ENCODE data around the gene GRM1. TPM values are rescaled to one million over a fixed set of nuclear protein-coding genes. Genes with fewer than 3 reads are reported as not detected.
"Not testable (repeated sequence)": the region's sequence is repeated elsewhere in the genome, so short reads cannot be mapped to it uniquely, and the experiment has no call there.

Gene GRM1
- polyA plus RNA-seq, 1 experiment = 0.02 TPM

GRCh38 chr6:146267946-146268345, 239.1 kb downstream of the GRM1 start:
- ChIA-PET POLR2A (no interaction called here), CTCF (no interaction called here)
- Histone ChIP-seq H3K27me3 (ENCODE audit: control insufficient read depth, insufficient read depth, low read length) (no peaks in the 10 kb centered on the region), H3K36me3 (ENCODE audit: control insufficient read depth, insufficient read depth, low read length) (no peaks in the 10 kb centered on the region), H3K4me3 (ENCODE audit: low read depth, low read length) (no peak overlapping the region)
- no peak for TF ChIP-seq CTCF (IDR thresholded peaks at IDR 0.05; ENCODE audit: insufficient read depth, low read depth, low read length)
- DNase-seq (ENCODE audit: low read depth) = no peak

DNA sequence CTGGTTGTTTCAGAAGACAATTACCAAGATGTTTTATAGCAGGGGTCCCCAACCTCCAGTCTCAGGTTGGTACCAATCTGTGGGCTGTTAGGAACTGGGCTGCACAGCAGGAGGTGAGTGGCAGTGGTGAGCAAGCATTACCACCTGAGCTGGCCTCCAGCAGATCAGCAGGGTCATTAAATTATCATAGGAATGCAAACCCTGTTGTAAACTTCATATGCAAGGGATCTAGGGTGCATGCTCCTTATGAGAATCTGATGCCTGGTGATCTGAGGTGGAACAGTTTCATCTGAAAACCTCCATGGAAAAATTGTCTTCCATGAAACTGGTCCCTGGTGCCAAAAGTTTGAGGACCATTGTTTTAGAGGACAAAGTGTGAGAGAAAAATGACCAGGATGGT, 240.6 kb downstream of the GRM1 start:
- no peak for TF ChIP-seq CTCF (IDR thresholded peaks at IDR 0.05; ENCODE audit: insufficient read depth, low read depth, low read length)
- DNase-seq (ENCODE audit: low read depth) = no peak
- ChIA-PET POLR2A (no interaction called here), CTCF (no interaction called here)
- Histone ChIP-seq H3K4me3 (ENCODE audit: low read depth, low read length) (no peak overlapping the region), H3K27me3 (ENCODE audit: control insufficient read depth, insufficient read depth, low read length) (no peaks in the 10 kb centered on the region), H3K36me3 (ENCODE audit: control insufficient read depth, insufficient read depth, low read length) (no peaks in the 10 kb centered on the region)

DNA sequence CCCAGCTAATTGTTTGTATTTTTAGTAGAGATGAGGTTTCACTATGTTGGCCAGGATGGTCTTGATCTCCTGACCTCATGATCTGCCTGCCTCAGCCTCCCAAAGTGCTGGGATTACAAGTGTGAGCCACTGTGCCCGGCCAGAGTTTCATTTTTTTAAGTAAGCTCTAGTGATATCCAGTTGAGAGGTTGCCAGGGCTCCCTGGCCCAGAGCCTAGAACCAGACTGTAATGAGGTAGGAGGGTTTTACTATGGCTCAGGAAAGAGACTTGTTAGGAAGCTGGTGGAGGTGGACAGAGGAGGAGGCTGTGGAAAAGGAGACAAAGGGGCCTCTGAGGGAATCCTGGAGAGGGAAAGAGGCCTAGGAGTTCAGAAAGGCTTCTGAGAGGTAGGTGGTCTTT, 242.3 kb downstream of the GRM1 start:
- DNase-seq (ENCODE audit: low read depth); H3K4me3 ChIP-seq (ENCODE audit: low read depth, low read length); POLR2A ChIA-PET; H3K36me3 ChIP-seq (ENCODE audit: control insufficient read depth, insufficient read depth, low read length); H3K27me3 ChIP-seq (ENCODE audit: control insufficient read depth, insufficient read depth, low read length): not testable (repeated sequence)
- CTCF ChIA-PET = interaction anchor here (0.6 kb wide), 1 partner anchor 71 kb away, joined by 3 read pairs; no protein-coding TSS in a partner anchor

DNA sequence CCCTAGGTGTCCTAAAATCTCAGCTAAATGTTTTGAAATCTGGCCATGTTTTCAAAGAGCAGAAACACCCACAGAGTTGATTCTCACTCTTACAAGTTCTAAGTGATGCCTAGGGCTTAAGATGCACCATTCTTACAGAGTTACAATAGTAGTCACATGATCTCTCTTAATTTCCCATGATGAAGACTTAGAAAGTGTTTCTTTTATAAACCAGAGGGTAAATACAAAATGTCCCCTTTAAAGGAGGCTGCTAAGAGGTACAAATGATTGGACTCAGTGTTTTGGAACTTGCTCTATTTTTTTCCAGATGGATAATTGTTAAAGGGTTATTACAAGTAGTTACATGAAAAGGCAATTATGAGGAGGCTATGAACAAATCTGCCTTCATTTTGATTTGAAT, 244.6 kb downstream of the GRM1 start:
- Histone ChIP-seq H3K27me3 (ENCODE audit: control insufficient read depth, insufficient read depth, low read length) (no peaks in the 10 kb centered on the region), H3K4me3 (ENCODE audit: low read depth, low read length) (no peak overlapping the region), H3K36me3 (ENCODE audit: control insufficient read depth, insufficient read depth, low read length) (no peaks in the 10 kb centered on the region)
- DNase-seq (ENCODE audit: low read depth) = no peak
- TF ChIP-seq CTCF (IDR thresholded peaks at IDR 0.05; ENCODE audit: insufficient read depth, low read depth, low read length) = no peak
- ChIA-PET CTCF (no interaction called here), POLR2A (no interaction called here)

- Histone ChIP-seq H3K27me3 (ENCODE audit: control insufficient read depth, insufficient read depth, low read length) (no peaks in the 10 kb centered on the region), H3K4me3 (ENCODE audit: low read depth, low read length) (no peak overlapping the region), H3K36me3 (ENCODE audit: control insufficient read depth, insufficient read depth, low read length) (no peaks in the 10 kb centered on the region)
- no peak for TF ChIP-seq CTCF (IDR thresholded peaks at IDR 0.05; ENCODE audit: insufficient read depth, low read depth, low read length)
- no peak for DNase-seq (ENCODE audit: low read depth)
- ChIA-PET POLR2A (no interaction called here), CTCF (no interaction called here)
Observed at GRCh38 chr6:146277142-146277541, 248.3 kb downstream of the GRM1 start.

DNA sequence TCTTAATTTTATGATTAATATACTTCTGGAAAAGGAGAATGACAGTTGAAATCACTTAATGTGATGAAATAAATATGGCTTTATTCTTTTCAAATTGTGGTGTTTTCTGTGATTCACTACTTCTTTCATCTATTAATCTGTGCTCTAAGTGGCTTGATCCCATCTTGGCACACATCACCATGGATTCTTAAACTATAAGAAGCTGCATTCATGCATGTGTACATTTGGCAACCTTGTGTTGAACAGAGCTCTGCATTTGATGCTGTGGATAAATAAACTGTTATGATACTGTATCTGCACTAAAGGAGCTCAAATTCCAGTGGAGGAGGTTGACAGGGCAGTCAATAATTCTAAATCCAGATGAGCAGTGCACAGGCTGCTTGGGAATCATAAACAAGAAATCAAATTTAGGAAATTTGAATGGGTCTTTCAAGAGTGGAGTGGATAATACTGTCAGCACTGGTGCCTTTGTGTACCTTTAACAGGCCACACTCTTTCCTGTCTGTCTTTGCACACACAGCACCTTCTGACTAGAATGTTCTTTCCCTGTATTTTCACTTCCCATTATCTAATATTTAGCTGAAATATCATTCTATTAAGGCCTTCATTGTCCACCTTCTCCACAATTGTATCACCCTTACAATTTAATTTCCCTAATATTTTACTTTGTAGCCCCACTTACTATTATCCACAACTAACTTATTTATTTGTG, 252.9 kb downstream of the GRM1 start:
- POLR2A ChIA-PET = no interaction called here
- H3K36me3 ChIP-seq (ENCODE audit: control insufficient read depth, insufficient read depth, low read length) = no peaks in the 10 kb centered on the region
- no peaks in the 10 kb centered on the region for H3K27me3 ChIP-seq (ENCODE audit: control insufficient read depth, insufficient read depth, low read length)
- TF ChIP-seq CTCF (IDR thresholded peaks at IDR 0.05; ENCODE audit: insufficient read depth, low read depth, low read length) = no peak
- CTCF ChIA-PET = no interaction called here
- no peak for DNase-seq (ENCODE audit: low read depth)
- H3K4me3 ChIP-seq (ENCODE audit: low read depth, low read length) = no peak overlapping the region

All from BJ (cell line).